WTC11 (cell line): ENCODE results near the gene CFAP97. TPM values are rescaled to one million over a fixed set of nuclear protein-coding genes. Genes with fewer than 3 reads are reported as not detected.

Experiments
- ATAC-seq: fragments of 200-7000 bp; cut with Tn5 transposase; 2 replicates; pipeline ENCODE4 v1.10.0; 2021; ENCODE audit warnings: mild to moderate bottlenecking, moderate library complexity
- CTCF ChIA-PET: fragments of 300-600 bp; sonication (Branson Sonifier 250); formaldehyde crosslinking; loops from one replicate; lab custom pipeline; 2021; ENCODE audit warnings: antibody characterized with exemption; lab: Charles Lee
- POLR2A ChIA-PET: fragments of 350-600 bp; sonication (Branson Sonifier 250); formaldehyde crosslinking; loops from one replicate; lab custom pipeline; 2021; ENCODE audit warnings: antibody characterized with exemption; lab: Charles Lee
- DNase-seq: peaks from one replicate; pipeline ENCODE4 v3.0.0; 2021; ENCODE audit warnings: low spot score
- H3K27ac Mint-ChIP-seq: 2 replicates; pipeline ENCODE4 v1.8.0; 2021; ENCODE audit warnings: mixed read lengths
- H3K27me3 Mint-ChIP-seq: 2 replicates; pipeline ENCODE4 v1.8.0; 2021; ENCODE audit warnings: low read depth, mild to moderate bottlenecking, moderate library complexity, mixed read lengths
- H3K36me3 Mint-ChIP-seq: 2 replicates; pipeline ENCODE4 v1.8.0; 2021; ENCODE audit warnings: mixed read lengths
- H3K4me1 Mint-ChIP-seq: 2 replicates; pipeline ENCODE4 v1.8.0; 2022; ENCODE audit warnings: mixed read lengths
- H3K4me3 Mint-ChIP-seq: 2 replicates; pipeline ENCODE4 v1.8.0; 2021; ENCODE audit warnings: mild to moderate bottlenecking, moderate library complexity, mixed read lengths
- H3K9me3 Mint-ChIP-seq: 2 replicates; pipeline ENCODE4 v1.8.0; 2021; ENCODE audit warnings: mixed read lengths
- AFF4 ChIP-seq: sonication (generic); formaldehyde crosslinking; IDR thresholded peaks from 2 replicates; pipeline ENCODE4 v1.8.1; 2023; ENCODE audit warnings: mild to moderate bottlenecking, missing genetic modification reagents, borderline replicate concordance
- ARID4B ChIP-seq: sonication (generic); formaldehyde crosslinking; IDR thresholded peaks from 2 replicates; pipeline ENCODE4 v1.8.0; 2023; ENCODE audit warnings: missing genetic modification reagents, mild to moderate bottlenecking, borderline replicate concordance
- ATF6 ChIP-seq: sonication (generic); formaldehyde crosslinking; IDR thresholded peaks from 2 replicates; pipeline ENCODE4 v1.8.1; 2023; ENCODE audit warnings: mild to moderate bottlenecking, missing genetic modification reagents
- FOXP4 ChIP-seq: sonication (generic); formaldehyde crosslinking; IDR thresholded peaks from 2 replicates; pipeline ENCODE4 v1.8.0; 2022; ENCODE audit warnings: mild to moderate bottlenecking, missing genetic modification reagents
- HMGXB4 ChIP-seq: sonication (generic); formaldehyde crosslinking; IDR thresholded peaks from 2 replicates; pipeline ENCODE4 v1.8.1; 2023; ENCODE audit warnings: mild to moderate bottlenecking, moderate library complexity, missing genetic modification reagents
- JAZF1 ChIP-seq: fragments of 250-450 bp; sonication (Bioruptor Pico); IDR thresholded peaks from 2 replicates; pipeline ENCODE4 v1.9.0; 2021; ENCODE audit warnings: moderate library complexity, mild to moderate bottlenecking, inconsistent platforms
- NR2C2 ChIP-seq: sonication (generic); formaldehyde crosslinking; IDR thresholded peaks from 2 replicates; pipeline ENCODE4 v1.8.0; 2022; ENCODE audit warnings: mild to moderate bottlenecking, missing genetic modification reagents
- RORB ChIP-seq: fragments of 250-450 bp; sonication (Bioruptor Pico); IDR thresholded peaks from 2 replicates; pipeline ENCODE4 v1.9.0; 2021; ENCODE audit warnings: mild to moderate bottlenecking
- SOX15 ChIP-seq: fragments of 250-450 bp; sonication (Bioruptor Pico); IDR thresholded peaks from 2 replicates; pipeline ENCODE4 v1.9.0; 2021; ENCODE audit warnings: mild to moderate bottlenecking
- SP1 ChIP-seq: sonication (generic); formaldehyde crosslinking; conservative IDR thresholded peaks from 2 replicates; pipeline ENCODE4 v1.8.1; 2022; ENCODE audit warnings: missing genetic modification reagents
- TCF7 ChIP-seq: sonication (generic); formaldehyde crosslinking; IDR thresholded peaks from 2 replicates; pipeline ENCODE4 v1.8.0; 2022; ENCODE audit warnings: mild to moderate bottlenecking, low read depth, missing genetic modification reagents, moderate library complexity
- TP53 ChIP-seq: sonication (generic); formaldehyde crosslinking; IDR thresholded peaks from 2 replicates; pipeline ENCODE4 v1.8.1; 2023; ENCODE audit warnings: mild to moderate bottlenecking, missing genetic modification reagents
- USF1 ChIP-seq: sonication (generic); formaldehyde crosslinking; IDR thresholded peaks from 2 replicates; pipeline ENCODE4 v1.8.0; 2022; ENCODE audit warnings: mild to moderate bottlenecking, missing genetic modification reagents
- ZMAT4 ChIP-seq: fragments of 250-450 bp; sonication (Bioruptor Pico); IDR thresholded peaks from 2 replicates; pipeline ENCODE4 v1.9.0; 2021; ENCODE audit warnings: mild to moderate bottlenecking
- ZNF138 ChIP-seq: sonication (generic); formaldehyde crosslinking; conservative IDR thresholded peaks from 2 replicates; pipeline ENCODE4 v1.8.1; 2022; ENCODE audit warnings: mild to moderate bottlenecking, moderate library complexity, missing genetic modification reagents
- ZNF263 ChIP-seq: sonication (generic); formaldehyde crosslinking; IDR thresholded peaks from 2 replicates; pipeline ENCODE4 v1.8.1; 2022; ENCODE audit warnings: low read depth, mild to moderate bottlenecking, moderate library complexity, missing genetic modification reagents
- ZNF281 ChIP-seq: sonication (generic); formaldehyde crosslinking; IDR thresholded peaks from 2 replicates; pipeline ENCODE4 v1.8.0; 2023; ENCODE audit warnings: mild to moderate bottlenecking, missing genetic modification reagents
- total RNA-seq: library from RNA; stranded (reverse); gene quantifications from 3 replicates; pipeline ENCODE4 v1.2.3, GENCODE V29; 2021

Gene CFAP97
- total RNA-seq, 1 experiment from 2014 or later: 40.3 TPM

GRCh38 chr4:185145572-185145971 lies 58.2 kb downstream of the CFAP97 start (continued):
- TF ChIP-seq ZNF281 (CRISPR knock-in tag) (no peak), HMGXB4 (CRISPR knock-in tag) (no peak), ATF6 (CRISPR knock-in tag) (no peak), ARID4B (CRISPR knock-in tag) (no peak), SP1 (CRISPR knock-in tag) (no peak), TCF7 (no peak), ZNF138 (CRISPR knock-in tag) (no peak)

GRCh38 chr4:185144601-185145240 lies 59.1 kb downstream of the CFAP97 start:
- CTCF ChIA-PET: interaction anchor here (1.0 to 1.1 kb wide), 2 partner anchors 10 to 52 kb away, joined by 3 read pairs; no protein-coding TSS in a partner anchor
- Mint-ChIP-seq H3K4me1 (peaks cover 33% of the 10 kb centered on the region), H3K9me3 (no peaks in the 10 kb centered on the region), H3K27me3 (peaks cover 5% of the 10 kb centered on the region; the same call in 1 of the 2 replicates), H3K36me3 (peaks cover 17% of the 10 kb centered on the region), H3K4me3 (peak overlapping the region; percentile 84), H3K27ac (no peak overlapping the region)
- POLR2A ChIA-PET: no interaction called here
- ATAC-seq (no peak), DNase-seq (no peak)
- TF ChIP-seq JAZF1 (CRISPR knock-in tag) (no peak), FOXP4 (no peak), SOX15 (CRISPR knock-in tag) (no peak), USF1 (CRISPR knock-in tag) (no peak), AFF4 (no peak), NR2C2 (CRISPR knock-in tag) (no peak), ZNF263 (CRISPR knock-in tag) (no peak), TP53 (CRISPR knock-in tag) (no peak), ZMAT4 (CRISPR knock-in tag) (no peak), RORB (CRISPR knock-in tag) (no peak)
